HG02588 (cell line): ENCODE measurements around the gene KCND2.
"Not testable (repeated sequence)": the region's sequence is repeated elsewhere in the genome, so short reads cannot be mapped to it uniquely, and the experiment has no call there.

Source experiments
- ATAC-seq: cut with Tn5 transposase; IDR thresholded peaks from one replicate; pipeline ENCODE4 v1.9.1; 2021; ENCODE audit warnings: mild to moderate bottlenecking, moderate library complexity; ENCODE audit not compliant: unreplicated experiment

Gene KCND2

DNA sequence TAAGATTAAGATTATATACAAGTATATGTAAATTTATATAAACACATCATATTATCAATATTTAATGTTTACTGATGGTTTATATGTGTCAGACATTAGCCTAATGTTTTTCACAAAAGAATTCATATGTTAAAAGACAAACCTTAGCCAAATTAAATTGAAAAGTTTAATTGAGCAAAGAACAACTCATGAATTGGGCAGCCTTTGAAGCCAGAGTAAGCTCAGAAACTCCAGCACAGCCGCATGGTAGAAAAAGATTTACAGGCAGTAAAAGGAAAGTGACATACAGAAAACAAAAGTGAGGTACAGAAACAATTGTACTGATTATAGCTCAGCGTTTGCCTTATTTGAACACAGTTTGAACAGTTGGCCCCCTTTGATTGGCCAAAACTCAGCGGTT lies 460.9 kb downstream of the KCND2 start:
- no peak for ATAC-seq

DNA sequence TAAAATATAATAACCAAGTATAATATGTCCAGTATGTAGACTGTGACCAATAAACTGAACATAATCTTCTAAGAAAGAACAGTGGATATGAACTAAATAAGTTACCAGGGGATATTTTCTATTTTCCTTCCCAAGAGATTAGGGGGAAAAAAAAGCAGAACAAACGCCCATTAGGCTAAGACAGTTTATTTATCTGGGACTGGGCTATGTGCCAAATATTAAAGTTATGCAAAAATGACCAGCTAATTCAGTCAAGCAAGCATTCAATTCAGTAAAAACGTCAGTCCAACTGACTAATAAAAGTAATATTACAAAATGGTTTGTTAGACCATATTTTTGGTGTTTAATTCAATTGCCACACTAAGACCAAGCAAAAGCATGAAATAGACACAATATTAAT lies 462.8 kb downstream of the KCND2 start:
- no peak for ATAC-seq

DNA sequence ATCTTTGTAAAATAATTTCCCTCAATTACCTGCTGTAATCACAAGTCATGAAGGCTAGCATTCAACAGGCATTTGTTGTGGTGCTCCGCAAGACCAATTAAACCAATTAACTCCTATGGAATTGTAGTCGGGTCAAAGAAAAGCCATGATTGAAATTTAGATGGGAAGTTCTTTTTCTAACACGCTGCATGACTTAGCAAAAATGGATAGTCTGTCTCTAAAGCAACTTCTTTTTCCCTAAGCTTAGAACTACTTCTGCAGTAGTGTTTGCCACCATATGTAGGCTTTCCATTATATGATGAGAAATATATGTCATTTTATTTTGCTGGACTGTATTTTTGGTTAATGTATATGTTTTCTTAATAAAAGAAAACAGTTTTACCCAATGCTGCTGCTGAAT lies 465.8 kb downstream of the KCND2 start:
- no peak for ATAC-seq

DNA sequence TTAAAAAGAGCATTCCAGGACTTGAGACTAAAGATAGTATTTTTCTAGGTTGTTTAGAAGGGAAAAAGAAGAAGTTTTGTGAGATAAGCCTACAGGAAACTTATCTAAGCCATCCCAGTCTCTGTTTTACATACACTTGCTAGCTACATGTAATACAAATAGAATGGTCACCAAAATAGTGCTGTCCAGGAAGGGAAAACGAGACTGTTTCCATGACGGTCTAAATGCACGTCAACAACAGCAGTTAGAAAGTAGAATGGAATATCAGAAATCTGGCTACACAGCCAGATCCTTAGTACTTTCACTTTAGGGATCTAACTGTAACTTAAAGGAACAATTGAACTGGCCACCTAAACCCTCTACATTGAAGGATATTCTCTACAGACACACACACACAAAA lies 467.4 kb downstream of the KCND2 start:
- no peak for ATAC-seq

DNA sequence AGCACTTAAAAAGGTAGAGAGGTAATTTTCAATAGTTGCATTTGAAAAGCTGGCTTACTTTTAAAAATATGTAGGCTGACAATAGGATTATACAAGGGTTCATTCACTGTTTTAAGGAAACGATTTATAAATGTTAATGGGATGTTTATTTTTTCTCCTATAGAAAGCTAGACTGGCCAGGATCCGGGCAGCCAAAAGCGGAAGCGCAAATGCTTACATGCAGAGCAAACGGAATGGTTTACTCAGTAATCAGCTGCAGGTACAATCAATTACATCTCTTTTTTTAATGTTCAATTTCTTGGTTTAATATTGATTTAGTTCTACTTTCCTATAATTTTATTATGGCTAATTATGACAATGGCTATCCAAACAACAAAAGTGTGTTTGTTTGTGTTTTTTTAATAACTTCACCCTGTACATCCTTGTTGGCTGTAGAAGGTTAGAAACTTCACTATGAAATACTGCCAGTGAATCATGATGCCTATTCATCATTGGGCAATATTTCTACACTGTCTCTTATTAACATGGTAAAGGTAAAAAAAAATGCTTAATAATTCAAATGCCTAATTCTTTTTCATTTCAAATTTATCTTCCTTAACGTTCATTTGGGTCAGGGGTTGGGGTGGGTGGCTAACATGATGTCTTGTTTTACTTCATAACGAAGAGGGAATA lies 468.5 kb downstream of the KCND2 start:
- ATAC-seq: no peak

DNA sequence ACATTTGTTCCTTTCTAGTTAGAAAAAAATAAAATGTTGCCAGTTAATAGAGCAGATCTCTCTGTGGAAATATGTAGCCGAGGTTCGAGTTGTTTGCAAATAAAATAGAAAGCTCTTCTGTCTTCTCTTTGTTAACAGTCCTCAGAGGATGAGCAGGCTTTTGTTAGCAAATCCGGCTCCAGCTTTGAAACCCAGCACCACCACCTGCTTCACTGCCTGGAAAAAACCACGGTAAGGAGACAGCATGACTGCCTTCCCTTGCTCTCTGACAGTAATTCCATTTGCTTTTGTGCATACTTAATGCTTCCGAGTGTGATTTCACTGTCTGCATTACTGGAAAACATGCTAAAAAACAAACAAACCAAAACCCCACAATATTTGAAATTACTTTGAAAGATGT lies 469.4 kb downstream of the KCND2 start:
- no peak for ATAC-seq

DNA sequence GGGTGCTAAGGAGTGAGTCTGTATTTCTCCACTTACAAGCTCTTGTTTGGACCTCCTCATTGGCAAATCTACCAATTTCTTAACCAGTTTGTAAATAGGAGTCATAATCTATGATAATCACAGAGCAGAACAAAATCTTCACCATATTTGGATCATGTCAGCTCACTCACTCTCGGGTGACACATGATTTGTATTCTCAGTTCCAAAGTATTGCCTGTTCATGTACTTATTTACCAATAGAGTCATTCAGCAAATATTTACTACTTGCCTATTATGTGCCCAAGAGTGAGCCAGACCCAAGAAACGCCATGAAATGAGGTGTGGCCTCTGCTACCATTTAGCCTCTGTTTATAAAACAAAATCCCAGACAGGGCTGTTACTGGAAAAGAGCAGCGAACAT lies 470.2 kb downstream of the KCND2 start:
- ATAC-seq: no peak

DNA sequence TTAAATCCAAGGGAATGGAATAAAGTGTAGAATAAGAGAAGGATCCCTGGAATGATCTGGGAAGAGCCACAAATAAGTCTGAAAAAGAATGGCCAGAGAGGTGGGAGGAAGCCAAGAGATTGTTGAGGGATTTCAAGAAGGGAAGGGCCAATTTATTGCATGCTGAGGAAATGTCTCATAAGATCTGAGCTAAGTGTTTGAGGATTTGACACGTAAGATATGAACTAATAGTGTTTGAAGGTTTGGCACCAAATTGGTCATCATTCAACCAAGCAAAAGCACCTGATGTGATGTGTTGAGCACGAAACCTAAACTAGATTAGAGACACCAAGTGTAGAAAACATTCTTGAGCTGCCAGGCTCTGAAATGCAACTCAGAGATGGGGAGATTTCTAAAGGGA lies 487.1 kb downstream of the KCND2 start:
- peak; percentile 84 for ATAC-seq

DNA sequence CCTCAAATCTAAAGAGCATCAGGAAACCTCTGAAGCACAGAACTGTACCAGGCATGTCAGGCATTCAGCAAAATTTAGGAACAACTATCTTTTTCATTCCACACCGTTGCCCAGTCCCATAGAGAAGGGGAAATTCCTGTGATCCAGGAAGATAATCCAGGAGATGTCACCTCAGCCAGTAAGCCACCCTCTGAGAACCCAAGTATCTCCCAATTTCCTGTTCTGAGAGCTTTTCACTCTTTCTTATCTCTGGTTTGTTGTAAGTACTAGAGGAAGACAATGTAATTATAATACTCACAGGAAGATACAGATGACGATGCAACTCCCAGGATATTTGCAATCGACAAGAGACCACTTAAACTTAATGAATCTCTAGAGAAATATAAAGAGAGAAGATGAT lies 487.9 kb downstream of the KCND2 start:
- no peak for ATAC-seq

DNA sequence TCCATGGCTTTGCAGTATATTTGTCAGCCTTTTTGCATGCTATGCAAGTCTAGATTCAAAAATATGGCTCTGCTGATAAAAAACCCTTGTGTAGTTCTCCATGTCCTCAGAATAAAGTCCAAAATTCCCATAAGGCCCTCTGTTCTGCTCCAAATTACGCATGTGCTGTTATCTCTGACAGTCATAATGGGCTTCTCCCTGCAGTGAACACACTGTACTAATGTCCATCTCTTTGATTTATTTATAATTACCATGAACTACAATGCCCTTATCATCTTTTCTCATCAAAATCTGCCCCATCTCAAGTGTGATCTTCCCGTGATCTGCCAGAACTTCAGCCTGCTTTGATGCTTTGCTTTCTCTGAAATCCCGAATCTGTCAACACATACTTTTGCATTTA lies 497.2 kb downstream of the KCND2 start:
- ATAC-seq: no peak

DNA sequence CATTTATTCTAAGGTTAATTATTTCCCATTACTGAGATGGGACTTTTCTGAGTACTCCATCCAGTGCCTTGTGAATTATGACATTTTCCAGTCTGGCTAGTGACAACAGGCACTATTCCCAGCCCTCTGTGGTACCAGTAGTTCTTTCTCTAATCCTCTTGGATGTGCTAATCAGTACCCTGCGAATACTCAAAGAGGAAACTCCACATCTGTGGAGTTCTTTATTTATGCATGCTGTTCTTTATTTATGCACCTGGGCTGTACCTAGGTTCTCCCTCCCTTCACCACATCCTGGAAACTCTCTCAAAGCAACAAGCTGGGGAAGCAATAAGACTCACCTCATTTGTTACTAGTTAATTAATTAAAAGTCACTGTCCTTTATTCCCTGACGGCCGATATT lies 501.5 kb downstream of the KCND2 start:
- ATAC-seq: no peak

DNA sequence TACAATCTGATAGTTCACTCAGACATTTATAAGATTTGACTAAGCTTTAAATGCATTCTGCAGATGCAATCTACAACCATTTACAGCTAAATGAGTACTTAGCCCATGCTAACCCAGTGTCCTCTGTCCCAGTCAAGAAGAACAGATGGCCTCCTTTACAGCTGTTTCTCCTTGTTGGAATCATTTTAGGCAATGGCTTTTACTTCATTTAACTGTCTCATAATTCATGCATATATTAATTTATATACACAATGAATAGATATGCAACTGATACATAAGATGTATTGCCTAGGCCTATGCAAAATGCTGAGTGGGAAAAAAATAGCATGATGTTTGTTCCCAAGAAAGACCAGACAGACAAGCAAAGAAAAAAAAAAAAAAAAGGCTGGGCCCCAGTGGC lies 502.8 kb downstream of the KCND2 start:
- ATAC-seq: no peak

DNA sequence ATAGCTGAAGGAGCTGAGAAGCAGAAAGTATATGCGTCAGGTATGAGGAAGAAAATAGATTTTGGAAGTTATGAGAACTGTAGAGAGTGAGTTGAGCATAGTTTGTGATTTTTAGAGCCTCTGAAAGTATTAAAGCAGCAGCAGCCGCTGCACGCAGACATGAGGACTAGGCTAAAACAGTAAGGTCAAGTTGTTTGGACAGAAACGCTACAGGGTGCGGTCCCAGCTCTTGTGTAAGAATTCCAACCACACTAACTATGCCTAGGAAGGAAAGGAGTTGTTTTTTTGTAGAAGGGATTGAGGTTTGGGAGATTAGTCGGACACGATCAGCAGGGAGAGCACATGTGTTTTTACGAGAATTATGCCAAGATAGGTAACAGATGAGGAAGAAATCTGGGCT lies 506.1 kb downstream of the KCND2 start:
- not testable (repeated sequence) for ATAC-seq

DNA sequence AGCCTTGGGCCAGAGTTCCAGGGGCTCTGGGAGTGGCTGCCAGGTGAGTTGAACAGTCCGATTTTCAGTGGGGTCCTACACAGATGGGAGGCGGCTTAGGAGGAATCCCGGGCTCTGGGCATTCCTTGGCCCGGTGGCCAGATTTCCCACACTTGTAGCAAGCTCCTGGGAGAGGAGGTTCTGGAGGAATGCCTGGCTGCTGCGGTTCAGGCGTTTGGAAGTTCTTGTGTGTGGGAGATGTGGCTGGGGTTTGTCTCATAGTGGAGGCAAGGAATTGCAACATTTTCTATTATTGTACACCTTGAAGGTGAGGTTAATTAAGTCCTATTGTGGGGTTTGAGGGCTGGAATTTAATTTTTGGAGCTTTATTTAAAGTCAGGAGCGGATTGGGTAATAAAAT lies 507.5 kb downstream of the KCND2 start:
- not testable (repeated sequence) for ATAC-seq

DNA sequence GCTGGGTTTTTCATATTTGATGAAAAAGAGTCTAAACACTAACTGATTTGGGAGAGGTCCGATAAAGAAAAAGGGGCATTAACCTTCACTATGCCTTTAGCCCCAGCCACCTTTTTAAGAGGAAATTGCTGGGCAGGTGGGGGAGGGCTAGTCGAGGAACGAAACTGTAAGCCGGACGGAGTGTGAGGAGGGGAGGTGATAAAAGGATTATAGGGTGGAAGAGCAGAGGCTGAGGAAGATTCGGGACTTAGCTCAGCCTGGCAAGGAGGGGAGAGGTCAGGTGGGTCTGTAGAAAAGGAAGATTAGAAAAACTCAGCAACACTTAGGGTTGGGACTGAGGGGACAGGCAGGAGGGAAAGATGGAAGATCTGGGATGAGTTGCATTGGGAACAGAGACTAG lies 508.0 kb downstream of the KCND2 start:
- no peak for ATAC-seq

DNA sequence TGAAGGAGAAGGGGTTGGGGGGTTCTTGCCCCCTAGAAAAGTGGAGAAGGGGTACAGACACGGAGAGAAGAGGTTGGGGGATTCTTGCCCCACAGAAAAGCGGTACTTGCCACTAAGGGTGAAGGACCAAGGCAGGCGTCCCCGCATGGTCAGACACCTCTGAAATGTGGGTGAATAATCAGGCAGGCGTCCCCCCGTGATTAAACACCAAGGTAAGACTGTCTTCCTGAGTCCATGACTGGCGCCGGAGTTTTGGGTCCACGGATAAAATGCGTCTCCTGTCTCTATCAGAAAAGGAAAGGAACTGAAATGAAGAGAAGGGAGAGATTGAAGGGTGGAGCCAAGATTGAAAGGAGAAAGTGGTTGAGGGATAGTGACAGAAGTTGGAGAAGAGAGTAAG lies 508.9 kb downstream of the KCND2 start:
- ATAC-seq: not testable (repeated sequence)

DNA sequence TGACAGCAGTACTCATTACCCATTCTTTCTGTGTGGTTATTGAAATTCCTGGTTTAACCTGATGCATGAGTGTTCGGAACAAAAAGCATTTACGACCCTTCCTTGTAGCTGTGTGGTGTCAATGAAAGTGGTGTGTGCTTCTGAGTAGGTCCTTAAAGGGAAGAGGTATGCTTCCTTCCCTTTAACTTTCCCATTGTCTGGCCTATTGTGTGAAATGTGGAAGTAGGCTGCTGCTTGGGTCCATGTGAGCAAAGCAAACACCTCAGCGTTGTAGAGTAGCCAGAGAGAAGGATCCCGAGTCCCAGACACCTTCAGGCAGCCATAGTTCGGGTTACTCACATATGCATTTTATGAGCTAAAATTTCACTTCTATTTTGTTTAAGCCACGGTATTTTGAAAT lies 510.3 kb downstream of the KCND2 start:
- no peak for ATAC-seq

DNA sequence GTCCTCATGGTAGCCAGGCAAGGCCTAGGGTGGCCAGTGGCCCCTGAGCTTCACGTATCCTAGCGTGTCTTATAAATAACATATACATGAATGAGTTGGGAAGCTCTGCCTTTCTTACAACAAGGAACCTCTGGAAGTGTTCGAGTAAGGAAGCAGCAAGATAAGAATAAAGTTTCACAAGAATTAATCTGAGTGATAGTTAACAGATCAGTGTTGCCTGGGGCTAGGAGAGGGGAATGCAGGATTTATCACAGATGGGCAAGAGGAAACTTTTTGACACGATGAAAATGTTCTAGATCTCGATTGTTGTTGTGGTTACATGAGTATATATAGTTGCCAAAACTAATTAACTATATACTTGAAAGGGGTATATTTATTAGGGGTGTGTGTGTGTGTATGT lies 510.7 kb downstream of the KCND2 start:
- ATAC-seq: no peak

DNA sequence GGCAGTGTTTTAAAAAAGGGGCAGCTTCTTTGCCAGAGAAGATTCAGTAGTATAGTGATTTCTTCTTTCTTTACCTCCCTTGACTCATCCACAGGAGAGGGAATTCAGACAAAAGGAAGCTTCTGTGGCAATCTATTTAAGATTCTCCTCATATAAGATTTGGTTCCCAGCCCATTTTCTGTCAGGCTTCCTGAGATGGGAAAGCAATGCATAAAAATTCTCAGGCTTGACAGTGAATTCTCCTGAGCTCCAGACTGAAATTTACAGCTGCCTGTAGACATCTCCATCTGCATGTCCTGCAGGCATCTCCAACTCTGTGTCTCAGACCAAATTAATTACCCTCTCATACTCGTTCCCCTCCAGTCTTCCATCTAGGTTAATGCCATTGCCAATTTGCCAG lies 512.1 kb downstream of the KCND2 start:
- no peak for ATAC-seq

DNA sequence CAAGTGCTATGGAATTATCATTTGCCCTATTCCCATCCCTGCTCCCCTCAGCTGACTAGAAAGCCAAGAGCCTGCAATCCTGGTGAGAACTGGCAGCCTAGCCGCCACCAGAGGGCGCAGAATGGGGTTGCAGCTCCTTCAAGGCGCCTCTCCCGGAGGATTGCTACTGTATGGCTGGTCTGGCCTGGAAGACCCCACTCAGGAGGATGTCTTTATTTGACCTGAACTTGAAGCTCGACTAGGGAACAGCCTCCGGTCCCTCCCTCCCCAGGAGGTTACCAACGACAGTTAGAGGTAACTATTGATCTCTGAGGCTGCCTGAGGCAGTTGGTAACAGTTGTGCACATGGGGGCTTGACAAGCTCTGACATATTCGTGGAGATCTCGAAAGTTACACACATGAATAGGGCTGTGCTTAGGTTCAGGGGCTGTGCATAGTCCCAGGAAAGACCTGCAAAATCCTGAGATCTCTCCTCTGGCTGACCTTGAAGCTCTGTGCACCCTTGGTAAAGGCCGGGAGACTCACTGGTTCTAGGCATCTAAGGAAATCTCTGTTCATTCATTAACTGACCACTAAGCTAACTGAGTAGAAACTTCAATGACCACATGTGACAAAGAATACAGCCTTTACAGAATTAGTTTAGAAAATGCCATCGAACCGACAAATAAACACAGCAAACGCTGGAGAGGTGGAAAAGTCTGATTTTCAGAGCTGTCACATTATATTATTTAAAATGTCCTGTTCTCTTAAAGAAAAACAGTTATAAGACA lies 519.3 kb downstream of the KCND2 start:
- ATAC-seq: peak; percentile 97

DNA sequence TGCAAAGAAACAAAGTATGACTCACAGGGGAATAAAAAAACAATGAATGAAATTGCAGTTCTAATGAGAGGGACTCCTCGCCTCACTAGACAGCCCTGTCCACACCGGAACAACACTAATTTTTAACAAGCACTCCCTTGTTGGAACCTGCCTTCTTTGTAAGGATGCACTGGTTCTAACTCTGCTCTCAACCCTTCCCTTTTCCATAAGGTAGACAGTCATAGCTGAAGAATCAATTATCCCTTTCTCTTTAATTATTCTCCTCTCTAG lies 519.8 kb downstream of the KCND2 start:
- no peak for ATAC-seq

DNA sequence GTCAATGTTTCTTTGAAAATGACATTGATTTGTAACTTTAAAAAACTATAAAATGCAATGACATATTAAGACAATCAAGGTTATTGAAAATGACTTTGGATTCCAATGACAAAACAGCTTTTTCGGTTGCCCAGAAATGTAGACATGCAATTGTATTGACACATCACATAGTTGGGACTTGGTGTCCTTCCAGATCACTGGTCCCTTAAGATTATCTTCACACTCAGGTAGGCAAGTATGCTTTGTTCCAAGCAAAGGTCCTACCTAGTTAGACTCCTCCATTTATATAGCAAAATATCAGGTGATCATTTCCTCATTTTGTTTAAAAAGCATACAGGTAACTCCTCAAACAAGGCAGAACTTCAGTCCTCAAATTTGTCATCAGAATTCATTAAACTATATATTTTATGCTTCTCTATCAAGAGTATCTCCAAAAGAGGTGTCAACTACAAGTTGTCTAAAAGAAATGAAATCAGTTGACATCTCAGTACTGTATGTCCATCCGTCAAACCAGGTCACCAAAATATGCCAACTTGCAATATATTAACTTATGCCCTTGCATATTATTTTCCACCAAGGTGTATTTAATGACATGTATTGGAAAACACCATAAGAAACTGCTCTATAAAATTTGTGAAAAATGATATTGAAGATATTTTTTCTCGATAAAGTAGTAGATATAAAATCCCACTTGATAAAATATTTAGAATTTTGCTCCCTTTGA lies 520.4 kb downstream of the KCND2 start:
- no peak for ATAC-seq
